GM21447 (cell line): ENCODE measurements around the gene RBMS1.
"Not testable (repeated sequence)": the region's sequence is repeated elsewhere in the genome, so short reads cannot be mapped to it uniquely, and the experiment has no call there.

Experiments used
- ATAC-seq: cut with Tn5 transposase; IDR thresholded peaks from one replicate; pipeline ENCODE4 v1.9.1; 2021; ENCODE audit not compliant: unreplicated experiment

RBMS1 gene

DNA sequence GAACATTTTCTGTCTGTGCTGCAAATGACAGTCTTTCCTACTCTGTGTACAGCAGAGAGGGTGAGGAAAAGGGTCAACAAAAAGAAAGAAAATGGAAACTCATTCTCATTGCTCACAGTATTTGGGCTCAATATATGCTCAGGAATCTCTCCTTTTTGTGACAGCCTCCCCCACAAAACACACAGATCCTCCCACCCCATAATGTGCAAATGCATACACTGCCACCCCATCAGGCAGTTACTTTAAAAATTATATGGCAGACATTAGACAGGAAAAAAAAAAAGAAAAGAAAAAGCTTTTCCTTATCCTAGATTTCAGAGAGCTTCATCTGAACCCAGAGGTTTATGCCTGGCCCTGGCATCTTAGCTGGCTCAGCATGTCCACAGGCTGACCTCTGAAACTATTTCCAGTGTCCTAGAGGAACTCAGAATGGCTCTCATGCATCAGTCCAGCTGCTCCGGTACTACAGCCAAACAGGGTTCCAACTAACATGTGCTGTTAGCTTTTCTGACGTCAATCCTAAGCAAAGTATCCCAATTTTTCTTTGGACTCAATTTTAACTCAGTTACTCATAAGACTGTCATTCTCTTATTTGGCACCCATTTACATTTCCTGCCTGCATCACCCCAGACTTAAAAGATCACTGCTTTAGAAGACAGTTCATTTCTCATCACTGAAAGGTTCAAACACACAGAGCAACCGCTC lies 105.9 kb downstream of the RBMS1 start:
- no peak for ATAC-seq

- ATAC-seq = no peak
Measured at GRCh38 chr2:160384791-160385190, 108.8 kb downstream of the RBMS1 start.

GRCh38 chr2:160381425-160381951 lies 112.1 kb downstream of the RBMS1 start:
- no peak for ATAC-seq

- ATAC-seq = no peak
Measured at GRCh38 chr2:160380611-160381010, 113.0 kb downstream of the RBMS1 start.

DNA sequence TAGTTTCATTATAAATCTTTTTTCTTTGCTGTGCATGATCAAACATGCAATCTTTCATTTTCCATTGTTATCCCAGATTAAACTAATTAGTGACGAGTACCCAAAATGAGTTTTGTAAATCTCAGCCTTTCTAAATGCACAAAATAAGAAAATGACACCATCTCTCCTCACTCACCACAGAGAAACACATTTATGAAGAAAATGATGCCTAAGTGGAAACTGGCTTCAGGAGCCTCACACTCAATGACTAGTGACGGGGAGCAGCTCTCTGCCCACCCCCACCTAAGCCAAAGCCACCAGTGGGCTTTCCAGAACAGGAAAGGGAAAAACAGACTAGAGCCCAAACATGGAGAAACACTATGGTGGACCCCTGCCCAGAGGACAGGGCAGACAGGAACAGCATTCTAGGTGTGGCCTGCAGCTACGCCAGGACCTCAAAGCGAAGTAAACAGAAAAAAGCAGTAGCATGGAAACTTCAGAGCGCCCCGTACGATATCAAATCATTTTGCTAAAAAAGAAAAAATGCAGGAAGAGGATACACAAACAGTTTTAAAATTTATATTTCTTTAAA lies 113.5 kb downstream of the RBMS1 start:
- no peak for ATAC-seq

DNA sequence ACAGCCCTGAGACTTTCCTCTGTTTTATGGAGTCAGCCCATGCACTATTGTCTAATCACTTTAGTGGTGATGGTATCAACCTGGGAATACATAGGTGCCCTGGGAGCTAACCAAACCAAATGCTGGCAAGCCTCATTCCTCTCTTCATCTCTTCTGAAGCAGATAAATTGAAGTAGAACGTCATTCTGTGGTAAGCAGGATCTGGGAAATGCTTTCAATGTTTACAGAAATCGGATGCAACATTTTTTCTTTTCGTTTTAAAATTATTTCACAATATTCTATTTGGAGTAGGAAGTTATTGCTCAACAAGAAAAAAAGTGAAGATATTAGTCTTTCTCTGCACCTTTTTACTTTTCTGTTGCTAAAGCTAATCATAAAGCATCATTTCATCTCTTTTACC lies 114.2 kb downstream of the RBMS1 start:
- no peak for ATAC-seq

GRCh38 chr2:160377204-160377995 lies 116.2 kb downstream of the RBMS1 start:
- ATAC-seq = no peak

DNA sequence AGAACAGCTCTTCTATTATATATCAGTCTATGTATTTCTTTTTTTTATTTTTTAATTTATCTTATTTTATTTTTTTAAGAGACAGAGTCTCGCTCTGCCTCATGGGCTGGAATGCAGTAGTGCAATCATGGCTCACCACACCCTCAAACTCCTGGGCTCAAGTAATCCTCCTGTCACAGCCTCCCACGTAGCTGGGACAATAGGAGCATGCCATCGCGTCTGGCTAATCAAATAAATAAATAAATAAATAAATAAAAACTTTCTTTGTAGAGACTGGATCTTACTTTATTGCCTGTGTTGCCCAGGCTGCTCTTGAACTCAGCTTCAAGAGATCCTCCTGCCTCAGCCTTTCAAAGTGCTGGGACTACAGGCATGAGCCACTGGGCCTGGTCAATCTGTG lies 117.0 kb downstream of the RBMS1 start:
- ATAC-seq = no peak

- no peak for ATAC-seq
Measured at GRCh38 chr2:160375802-160376469, 117.7 kb downstream of the RBMS1 start.

DNA sequence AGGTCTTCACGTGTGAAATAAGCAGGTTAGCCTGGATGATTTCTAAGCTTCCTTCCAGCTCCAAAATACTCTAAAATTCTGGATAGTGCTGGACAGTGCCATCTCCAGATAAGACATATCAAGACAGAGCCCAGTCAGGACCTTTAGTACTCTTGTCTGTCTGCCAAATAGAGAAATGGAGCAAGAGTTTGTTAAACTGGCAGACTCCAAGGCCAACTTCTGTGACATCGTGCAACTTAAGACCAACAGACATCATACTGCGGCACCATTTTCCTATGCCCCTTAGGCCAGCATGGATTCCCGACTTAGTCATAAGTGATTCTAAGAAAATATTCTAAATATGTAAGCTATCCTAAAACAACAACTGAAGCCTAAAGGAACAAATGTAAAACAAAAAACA lies 118.6 kb downstream of the RBMS1 start:
- ATAC-seq = no peak

DNA sequence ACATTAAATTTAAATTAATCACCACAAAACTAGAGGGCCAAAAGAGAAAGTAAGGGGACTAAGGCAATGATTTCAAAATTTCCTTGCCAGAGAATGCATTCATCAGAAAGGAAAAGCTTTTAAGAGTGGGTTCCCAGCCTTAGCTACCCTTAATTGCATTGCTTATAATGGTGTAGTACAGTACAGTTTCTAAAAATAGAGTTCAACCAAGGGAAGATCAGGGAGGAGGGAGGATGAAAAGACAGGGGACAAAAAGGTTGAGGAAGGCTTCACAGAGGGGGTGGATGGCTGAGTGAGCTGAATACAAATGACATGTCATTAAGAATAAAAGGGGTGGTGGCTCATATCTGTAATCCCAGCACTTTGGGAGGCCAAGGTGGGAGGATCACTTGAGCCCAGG lies 119.9 kb downstream of the RBMS1 start:
- ATAC-seq = no peak

- ATAC-seq = no peak
Measured at GRCh38 chr2:160373263-160373662, 120.3 kb downstream of the RBMS1 start.

DNA sequence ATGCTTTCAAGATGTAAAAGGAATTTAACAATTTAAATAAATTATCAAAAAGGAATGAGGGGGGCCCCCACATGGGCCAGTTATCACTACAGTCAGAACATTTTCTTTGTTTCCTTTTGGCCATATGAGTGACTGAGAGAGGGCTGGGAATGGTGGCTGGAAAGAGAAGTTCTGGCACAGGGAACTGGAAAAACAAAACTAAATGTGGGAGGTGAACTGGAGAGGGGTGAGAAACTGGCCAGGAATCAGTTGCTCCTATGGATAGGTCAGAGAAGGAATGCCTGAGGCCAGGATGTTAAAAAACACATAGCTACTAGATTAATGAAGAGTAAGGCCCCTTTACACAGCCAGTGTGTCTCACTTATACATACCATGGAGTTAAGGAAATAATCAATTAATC lies 121.0 kb downstream of the RBMS1 start:
- no peak for ATAC-seq

GRCh38 chr2:160372010-160372356 lies 121.6 kb downstream of the RBMS1 start:
- ATAC-seq = no peak

GRCh38 chr2:160371251-160372009 lies 122.2 kb downstream of the RBMS1 start:
- no peak for ATAC-seq

DNA sequence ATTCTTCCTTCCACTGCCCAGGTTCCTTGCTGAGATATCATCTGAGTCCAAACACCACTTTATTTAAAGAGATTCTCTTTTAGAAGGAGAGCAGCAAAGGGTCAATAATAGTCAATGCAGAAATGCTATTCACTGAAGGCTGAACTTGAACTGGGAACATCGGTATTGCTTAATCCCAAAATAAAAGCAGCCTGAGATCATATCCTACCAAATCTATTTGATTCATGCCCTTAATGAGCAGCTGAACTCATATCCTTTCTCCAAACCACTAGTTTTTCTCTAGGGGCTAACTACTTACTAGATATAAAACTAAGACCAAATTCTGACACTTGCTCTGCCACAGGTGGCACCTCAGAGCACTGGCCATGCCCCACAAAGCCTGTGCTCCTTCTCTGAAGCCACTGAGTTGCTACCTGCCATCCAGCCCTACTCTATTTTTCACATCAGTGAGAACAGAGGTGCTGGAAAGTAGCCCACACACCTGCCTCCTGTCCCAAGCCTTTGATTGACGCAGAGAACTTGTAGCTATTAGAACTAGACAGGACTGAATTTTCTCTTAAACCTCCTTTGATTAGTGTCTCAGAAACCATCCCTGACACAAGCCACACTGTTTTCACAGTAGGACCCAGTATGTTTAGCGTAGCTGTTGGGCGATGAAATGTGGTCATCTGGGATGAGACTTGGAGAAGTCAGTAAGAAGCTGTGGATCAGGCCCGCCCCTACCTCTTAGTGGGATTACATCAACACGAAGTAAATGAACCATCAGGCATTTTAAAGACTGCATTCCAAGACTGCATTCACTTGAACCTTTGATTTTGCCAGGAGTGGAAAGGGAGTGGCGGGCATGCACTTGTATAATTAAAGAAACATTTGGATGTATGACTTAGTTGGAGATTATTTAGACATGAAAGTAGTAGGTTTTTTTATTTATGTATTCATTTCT lies 124.3 kb downstream of the RBMS1 start:
- ATAC-seq = no peak

DNA sequence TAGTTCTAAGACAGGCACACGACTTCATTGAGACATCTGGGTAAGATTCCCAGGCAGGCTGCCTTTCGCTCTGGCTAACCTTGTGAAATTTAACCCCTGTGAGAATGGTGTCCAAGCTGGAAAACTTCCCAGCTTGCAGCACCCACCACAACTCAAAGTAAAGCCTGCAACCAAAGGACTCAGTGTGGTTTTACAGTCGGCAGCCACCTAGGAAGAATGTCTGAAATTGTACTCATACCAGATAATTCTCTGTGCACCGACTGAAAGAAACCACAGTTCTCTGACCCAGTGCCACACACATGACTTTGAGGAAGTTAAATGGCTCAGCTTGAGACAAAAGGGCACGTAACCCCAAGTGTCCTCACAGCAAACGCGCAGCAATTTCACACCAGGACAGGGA lies 125.7 kb downstream of the RBMS1 start:
- ATAC-seq = no peak

GRCh38 chr2:160367139-160367538 lies 126.5 kb downstream of the RBMS1 start:
- ATAC-seq = not testable (repeated sequence)

GRCh38 chr2:160366474-160366873 lies 127.1 kb downstream of the RBMS1 start:
- no peak for ATAC-seq
